Nephron progenitor cell (in vitro differentiated cells): ENCODE measurements around the gene DKK3.

Experiments
- DNase-seq: peaks from one replicate; pipeline ENCODE4 v3.0.0; 2021
- H3K27ac Mint-ChIP-seq: 2 replicates; pipeline ENCODE4 v1.8.0; 2021; ENCODE audit warnings: mild to moderate bottlenecking, moderate library complexity, mixed read lengths
- H3K27me3 Mint-ChIP-seq: 2 replicates; pipeline ENCODE4 v1.8.0; 2021; ENCODE audit warnings: mild to moderate bottlenecking, low read depth, mixed read lengths; ENCODE audit not compliant: poor library complexity
- H3K36me3 Mint-ChIP-seq: 2 replicates; pipeline ENCODE4 v1.8.0; 2021; ENCODE audit warnings: low read depth, mixed read lengths
- H3K4me1 Mint-ChIP-seq: 2 replicates; pipeline ENCODE4 v1.8.0; 2021; ENCODE audit warnings: mixed read lengths
- H3K4me3 Mint-ChIP-seq: 2 replicates; pipeline ENCODE4 v1.8.0; 2021; ENCODE audit warnings: mild to moderate bottlenecking, moderate library complexity, mixed read lengths
- H3K9me3 Mint-ChIP-seq: 2 replicates; pipeline ENCODE4 v1.8.0; 2021; ENCODE audit warnings: mild to moderate bottlenecking, moderate library complexity, mixed read lengths
- TF ChIP-seq, protein P1 (sequence below): fragments of 200-600 bp; sonication (generic); IDR thresholded peaks from 2 replicates; pipeline ENCODE4 v1.5.0; 2021; ENCODE audit warnings: antibody characterized with exemption

The DKK3 gene

DNA sequence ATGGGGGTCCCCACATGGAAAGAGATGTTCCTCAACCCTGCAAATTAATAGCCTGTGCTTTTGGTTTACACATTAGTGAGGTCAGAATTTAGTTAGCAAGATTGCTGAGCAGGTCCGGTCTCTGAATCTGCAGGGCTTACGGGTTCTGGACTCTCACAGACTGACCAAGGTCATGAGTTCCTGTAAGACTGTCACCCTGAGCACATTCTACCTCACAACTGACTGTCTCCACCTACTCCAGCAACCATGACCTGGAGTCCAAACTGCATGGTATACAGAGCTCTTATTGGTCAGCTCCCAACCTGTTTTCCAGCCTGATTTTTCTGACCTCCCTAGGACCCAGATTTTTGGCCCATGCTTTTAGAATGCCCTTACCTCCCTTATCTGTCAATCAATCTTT lies 28.2 kb downstream of the DKK3 start:
- Mint-ChIP-seq H3K4me3 (no peak overlapping the region), H3K27me3 (peaks cover 5% of the 10 kb centered on the region), H3K4me1 (peaks cover 32% of the 10 kb centered on the region), H3K36me3 (no peaks in the 10 kb centered on the region), H3K9me3 (no peaks in the 10 kb centered on the region), H3K27ac (no peak overlapping the region)
- no peak for DNase-seq
- TF ChIP-seq, protein P1, sequence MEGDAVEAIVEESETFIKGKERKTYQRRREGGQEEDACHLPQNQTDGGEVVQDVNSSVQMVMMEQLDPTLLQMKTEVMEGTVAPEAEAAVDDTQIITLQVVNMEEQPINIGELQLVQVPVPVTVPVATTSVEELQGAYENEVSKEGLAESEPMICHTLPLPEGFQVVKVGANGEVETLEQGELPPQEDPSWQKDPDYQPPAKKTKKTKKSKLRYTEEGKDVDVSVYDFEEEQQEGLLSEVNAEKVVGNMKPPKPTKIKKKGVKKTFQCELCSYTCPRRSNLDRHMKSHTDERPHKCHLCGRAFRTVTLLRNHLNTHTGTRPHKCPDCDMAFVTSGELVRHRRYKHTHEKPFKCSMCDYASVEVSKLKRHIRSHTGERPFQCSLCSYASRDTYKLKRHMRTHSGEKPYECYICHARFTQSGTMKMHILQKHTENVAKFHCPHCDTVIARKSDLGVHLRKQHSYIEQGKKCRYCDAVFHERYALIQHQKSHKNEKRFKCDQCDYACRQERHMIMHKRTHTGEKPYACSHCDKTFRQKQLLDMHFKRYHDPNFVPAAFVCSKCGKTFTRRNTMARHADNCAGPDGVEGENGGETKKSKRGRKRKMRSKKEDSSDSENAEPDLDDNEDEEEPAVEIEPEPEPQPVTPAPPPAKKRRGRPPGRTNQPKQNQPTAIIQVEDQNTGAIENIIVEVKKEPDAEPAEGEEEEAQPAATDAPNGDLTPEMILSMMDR = no peak

DNA sequence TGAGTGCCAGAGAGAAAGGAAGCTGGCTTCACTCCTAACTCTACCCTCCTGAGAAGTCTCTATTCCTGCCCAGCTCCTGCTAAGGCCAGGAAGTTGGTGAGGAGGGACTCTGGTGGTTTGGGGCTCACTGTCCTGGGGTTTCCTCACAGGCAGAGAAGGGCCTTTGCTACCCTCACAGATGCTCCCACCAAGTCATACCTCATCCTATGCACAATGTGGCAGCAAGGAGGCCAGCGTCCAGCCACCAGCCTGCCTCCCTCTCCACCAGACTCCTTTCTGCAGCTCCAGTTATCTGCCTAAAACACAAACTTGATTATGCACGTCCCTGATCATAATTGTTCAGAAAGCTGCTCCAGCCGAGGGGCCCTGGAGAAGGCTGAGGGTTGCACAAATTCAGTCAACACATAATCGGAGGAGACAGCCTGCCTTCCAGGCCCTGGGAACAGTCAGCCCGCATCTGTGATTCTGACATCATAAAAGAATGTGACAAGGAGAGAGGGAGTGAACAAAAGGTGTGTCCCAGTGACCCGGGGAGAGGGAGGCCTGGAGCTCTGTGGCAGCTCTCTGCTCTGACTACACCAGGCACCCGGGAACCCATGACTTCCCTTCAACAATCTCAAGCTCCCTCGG lies 28.8 kb downstream of the DKK3 start:
- H3K27me3 Mint-ChIP-seq = peaks cover 5% of the 10 kb centered on the region

DNA sequence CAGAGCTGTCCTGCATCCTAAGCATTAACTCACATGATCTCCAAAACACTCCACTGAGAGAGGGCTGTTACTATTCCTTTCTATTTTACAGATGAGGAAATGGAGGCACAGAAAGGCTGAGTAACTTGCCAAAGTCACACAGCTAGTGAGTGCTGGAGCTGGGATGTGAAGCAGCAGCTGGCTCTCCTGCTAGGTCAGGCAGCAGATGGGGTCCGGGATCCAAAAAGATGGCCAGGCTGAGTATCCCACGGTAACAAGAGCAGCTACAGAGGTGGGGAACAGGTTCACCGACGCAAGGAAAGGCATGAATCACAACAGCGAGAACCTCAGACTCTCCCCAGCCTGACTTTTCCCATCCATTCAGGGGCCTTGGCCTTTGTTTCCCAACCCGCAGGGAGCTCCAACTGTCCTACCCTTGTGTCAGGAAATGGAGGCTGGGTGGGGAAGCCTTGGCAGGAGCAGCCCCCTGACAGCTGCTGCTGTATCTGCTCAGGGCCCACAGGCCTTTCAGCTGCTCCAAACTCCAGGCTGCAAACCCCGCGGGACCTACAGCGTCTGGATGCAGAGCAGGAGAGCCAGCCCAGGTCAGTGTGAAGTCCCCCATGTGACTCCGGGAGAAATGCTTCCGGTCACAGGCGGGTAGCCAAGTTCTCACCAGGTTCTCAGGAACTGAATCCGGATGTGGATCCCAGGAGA lies 29.5 kb downstream of the DKK3 start:
- TF ChIP-seq, protein P1 = no peak
- H3K27me3 Mint-ChIP-seq = peaks cover 5% of the 10 kb centered on the region
- H3K9me3 Mint-ChIP-seq = no peaks in the 10 kb centered on the region
- H3K27ac Mint-ChIP-seq = no peak overlapping the region
- H3K4me1 Mint-ChIP-seq = peaks cover 32% of the 10 kb centered on the region
- H3K36me3 Mint-ChIP-seq = no peaks in the 10 kb centered on the region
- H3K4me3 Mint-ChIP-seq = no peak overlapping the region
- DNase-seq = no peak

More for the DNA sequence above, 28.8 kb downstream of the DKK3 start:
- H3K27ac Mint-ChIP-seq = peak overlapping the region; percentile 12
- H3K4me1 Mint-ChIP-seq = peaks cover 32% of the 10 kb centered on the region
- H3K9me3 Mint-ChIP-seq = no peaks in the 10 kb centered on the region
- DNase-seq = no peak
- TF ChIP-seq, protein P1 = no peak
- no peaks in the 10 kb centered on the region for H3K36me3 Mint-ChIP-seq
- H3K4me3 Mint-ChIP-seq = no peak overlapping the region

DNA sequence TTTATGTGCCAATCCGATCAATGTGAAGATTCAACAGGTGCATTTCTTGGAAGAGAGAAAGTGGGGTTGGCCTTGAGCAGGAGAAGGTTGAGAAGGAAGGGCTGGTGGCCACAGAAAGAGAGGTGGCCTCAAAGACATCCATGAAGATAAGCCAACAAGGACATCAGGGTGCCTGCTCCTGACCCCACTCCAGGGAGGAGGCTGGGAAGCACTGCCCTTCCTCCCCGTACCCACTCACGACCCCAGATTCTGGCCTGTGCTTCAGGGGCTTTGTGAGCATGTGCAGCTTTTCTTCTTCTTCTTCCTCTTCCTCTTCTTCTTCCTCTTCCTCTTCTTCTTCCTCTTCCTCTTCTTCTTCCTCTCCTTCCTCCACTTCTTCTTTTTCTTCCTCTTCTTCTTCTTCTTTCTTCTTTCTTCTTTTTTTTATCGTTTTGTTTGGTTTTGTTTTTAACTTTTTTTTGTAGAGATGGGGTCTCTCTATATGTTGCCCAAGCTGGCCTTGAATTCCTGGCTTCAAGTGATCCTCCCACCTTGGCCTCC lies 30.3 kb downstream of the DKK3 start:
- Mint-ChIP-seq H3K4me3 (no peak overlapping the region), H3K27ac (no peak overlapping the region), H3K9me3 (no peaks in the 10 kb centered on the region), H3K27me3 (peaks cover 5% of the 10 kb centered on the region), H3K36me3 (no peaks in the 10 kb centered on the region), H3K4me1 (peaks cover 39% of the 10 kb centered on the region)
- TF ChIP-seq, protein P1 = no peak
- DNase-seq = no peak

DNA sequence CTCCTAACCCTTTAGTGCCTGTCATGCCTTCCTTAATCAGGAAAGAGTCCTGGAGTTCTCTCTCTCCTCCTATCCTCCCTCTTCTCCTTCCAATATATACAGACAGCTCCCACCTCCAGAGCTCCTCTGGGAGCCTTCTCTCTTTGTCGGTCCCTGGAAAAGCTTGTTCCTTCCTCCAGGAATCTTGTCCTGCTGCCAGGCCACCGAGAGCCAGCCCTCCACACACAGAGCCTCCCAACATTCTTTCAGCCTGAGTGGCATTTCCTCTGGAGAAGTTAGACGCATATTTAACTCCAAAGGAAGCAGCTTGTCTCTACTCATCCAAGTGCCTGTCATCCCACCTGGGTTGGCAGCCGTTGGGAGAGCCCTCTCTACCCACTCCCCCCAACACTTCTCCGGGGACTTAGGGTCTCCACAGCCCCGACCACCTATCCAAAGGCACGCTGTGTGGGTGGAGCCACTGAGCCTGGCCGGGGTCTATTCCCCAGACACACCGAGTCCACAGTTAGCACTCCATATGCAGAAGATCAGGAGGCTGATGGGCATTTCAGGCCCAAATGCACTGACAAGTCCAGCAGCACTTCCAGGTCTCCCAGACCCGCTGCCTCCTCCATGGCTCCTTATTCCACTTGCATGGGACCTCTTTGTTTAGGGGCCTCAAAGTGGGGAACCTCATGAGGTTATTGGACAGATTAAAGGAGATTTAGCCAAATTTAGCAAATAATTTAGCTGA lies 31.1 kb downstream of the DKK3 start:
- Mint-ChIP-seq H3K9me3 (no peaks in the 10 kb centered on the region), H3K4me3 (no peak overlapping the region), H3K36me3 (no peaks in the 10 kb centered on the region), H3K27ac (peak overlapping the region; percentile 85), H3K27me3 (peaks cover 5% of the 10 kb centered on the region), H3K4me1 (peaks cover 47% of the 10 kb centered on the region)
- TF ChIP-seq, protein P1 = no peak
- DNase-seq = no peak
